HG03280 (cell line): Measurements from ENCODE around the gene RNF25.

Source experiments
- ATAC-seq: cut with Tn5 transposase; IDR thresholded peaks from one replicate; pipeline ENCODE4 v1.9.1; 2021; ENCODE audit warnings: mild to moderate bottlenecking, moderate library complexity; ENCODE audit not compliant: unreplicated experiment

The RNF25 gene, protein sequence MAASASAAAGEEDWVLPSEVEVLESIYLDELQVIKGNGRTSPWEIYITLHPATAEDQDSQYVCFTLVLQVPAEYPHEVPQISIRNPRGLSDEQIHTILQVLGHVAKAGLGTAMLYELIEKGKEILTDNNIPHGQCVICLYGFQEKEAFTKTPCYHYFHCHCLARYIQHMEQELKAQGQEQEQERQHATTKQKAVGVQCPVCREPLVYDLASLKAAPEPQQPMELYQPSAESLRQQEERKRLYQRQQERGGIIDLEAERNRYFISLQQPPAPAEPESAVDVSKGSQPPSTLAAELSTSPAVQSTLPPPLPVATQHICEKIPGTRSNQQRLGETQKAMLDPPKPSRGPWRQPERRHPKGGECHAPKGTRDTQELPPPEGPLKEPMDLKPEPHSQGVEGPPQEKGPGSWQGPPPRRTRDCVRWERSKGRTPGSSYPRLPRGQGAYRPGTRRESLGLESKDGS

DNA sequence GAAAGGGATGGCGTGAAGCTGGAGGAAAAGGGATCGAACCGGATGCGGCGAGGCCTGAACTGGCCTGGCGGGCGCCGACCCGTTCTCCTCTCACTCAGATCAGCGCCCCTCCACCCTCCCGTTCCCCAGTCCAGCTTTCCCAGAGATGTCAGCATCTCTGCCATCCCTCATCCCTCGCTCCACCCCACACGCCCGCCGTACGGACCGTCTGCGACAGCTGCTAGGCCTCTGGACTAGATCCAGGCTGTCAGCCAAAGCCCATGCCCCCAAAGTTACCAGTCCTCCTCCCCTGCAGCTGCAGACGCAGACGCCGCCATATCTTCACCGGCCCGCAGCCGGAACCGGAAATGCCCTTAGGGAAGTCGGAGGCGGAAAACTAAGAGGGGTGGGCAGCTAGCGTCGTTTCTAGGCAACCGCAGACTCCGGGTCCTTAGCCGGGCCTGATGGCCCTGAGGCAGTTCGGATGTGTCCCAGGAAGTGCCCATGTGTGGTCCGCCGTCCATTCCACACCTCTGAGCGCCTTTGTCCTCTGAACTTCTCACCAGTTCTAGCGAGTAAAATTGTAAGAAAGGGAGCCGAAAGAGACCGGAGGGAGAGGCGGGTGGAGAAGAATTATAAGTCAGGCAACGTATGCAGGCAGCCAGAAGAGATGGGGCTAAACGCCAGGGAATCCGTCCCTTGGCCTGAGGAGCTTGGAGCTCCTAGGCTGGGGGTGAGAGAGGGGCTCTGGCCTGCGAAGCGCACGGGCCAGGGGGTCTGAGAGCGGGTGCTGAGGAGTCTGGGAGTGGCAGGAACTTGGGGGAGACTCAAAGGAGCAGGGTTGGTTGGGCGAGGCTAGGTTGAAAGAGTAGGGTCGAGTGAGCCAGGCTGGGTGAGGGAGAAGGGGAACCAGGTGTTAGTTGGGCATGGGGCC, at the start of gene RNF25, which contains the start of gene STK36:
TSS of gene RNF25 (minus strand) at position 349 of the 913 bp plus-strand sequence. CDS start at position 317, 32 bp downstream.
TSS of gene STK36 (plus strand) at position 433 of the 913 bp plus-strand sequence. CDS start 744 bp downstream, outside the sequence.
- peak; percentile 98 for ATAC-seq

DNA sequence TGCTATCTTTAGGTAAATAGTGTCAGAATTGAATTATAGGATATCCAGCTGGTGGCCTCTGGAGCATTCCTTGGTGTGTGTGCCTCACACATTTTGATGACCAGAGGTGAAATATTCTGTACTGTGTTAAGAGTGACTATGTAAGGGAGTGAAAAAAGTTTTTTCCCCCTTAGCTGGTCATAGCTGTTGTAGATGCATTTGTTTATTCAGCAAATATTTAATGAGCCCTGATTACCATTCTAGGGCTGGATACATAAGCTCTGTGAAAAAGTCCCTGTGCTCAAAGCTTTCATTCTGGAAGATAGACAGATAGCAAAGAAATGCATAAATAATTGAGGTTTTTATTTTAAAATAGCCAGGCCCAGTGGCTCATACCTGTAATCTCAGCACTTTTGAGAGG, 49.7 kb upstream of the RNF25 start:
- no peak for ATAC-seq

DNA sequence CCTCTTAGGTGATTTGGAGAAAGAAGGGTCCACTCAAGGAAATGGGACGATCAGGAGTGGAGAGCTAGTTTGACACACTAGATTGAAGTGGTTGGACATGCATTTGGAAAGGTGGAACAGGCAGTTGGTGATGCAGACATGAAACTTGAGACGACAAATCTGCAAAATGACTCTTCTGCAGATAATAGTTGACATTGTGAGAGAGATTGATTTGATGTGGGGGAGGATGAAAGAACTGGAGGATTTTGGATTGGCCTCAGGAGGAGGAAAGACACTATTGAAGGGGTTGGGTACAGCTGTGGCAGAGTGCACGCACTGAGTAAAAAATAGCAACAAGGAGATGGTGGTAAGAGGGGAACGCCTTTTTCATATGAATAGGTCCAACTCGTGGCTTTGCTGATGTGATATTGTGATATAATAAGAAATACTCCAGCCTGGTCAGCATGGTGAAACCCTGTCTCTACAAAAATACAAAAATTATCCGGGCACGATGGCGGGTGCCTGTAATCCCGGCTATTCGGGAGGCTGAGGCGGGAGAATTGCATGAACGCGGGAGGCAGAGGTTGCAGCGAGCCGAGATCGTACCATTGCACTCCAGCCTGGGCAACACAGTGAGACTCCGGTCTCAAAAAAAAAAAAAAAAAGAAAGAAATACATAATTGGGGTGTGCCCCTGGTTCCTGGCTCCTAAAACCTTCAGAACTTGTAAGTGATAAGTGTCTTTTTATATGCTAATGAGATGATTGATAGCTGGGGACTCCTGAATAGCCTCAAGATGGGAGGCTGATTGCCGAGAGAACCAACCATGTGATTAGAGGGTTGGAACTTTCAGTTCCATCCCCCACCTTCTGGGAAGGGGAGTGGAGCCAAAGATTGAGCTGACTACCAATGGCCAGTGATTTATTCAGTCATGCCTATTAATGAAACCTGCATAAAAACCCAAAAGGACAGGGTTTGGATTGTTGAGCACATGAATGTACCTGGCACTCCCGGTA, 48.5 kb upstream of the RNF25 start:
- no peak for ATAC-seq

DNA sequence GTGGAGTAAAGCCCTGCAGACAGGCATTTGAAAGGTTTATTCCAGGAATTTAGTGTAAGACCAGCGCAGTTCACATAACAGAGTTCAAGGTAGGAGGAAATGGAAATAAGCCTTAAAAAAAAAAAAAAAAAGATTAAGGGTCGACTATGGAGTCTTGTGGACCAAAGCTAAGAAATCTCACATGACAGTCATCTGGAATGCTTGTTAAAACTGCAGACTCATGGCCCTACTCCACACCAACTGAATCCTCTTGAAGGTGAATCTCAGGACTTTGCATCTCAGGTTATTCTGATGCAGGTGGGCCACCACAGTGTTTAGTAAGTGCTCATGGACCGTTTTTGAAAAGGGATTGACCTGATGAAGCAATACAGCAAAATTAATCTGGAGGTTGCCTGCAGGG, 47.7 kb upstream of the RNF25 start:
- ATAC-seq, result no peak

DNA sequence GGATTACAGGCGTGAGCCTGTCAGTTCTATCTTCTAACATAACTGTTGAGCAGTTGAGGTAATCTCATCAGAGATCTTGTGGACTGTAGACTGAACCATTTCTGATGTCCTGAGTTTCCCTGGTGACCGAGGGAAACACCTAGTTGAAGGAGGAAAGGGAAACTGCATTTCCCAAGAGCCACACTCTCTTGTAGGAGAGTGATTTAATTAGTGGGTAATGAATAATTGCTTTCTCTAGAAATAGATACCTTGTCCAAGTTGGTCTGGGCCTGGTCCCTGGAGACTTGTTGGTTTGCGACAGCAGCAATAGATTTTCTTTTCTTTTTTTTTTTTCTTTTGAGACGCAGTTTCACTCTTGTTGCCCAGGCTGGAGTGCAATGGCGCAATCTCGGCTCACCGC, 46.3 kb upstream of the RNF25 start:
- no peak for ATAC-seq

DNA sequence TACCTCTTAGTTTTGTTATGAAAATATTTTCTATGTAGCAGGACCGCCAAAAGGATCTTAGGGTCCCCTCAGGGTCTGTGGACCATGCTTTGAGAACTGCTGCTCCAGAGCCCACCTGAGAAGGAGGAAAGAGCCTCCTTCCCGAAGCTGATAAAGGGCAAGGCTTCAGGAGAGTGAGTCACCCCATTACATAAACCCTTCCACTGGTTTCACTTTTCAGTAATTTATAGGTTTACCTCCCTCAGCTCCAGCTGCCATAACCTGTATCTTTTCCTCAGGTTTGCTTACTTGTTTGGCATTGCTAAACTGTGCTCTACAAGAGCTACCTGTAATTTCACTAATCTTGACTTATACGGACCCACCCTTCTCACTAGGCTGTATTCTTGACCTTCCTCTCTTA, 45.5 kb upstream of the RNF25 start:
- no peak for ATAC-seq

DNA sequence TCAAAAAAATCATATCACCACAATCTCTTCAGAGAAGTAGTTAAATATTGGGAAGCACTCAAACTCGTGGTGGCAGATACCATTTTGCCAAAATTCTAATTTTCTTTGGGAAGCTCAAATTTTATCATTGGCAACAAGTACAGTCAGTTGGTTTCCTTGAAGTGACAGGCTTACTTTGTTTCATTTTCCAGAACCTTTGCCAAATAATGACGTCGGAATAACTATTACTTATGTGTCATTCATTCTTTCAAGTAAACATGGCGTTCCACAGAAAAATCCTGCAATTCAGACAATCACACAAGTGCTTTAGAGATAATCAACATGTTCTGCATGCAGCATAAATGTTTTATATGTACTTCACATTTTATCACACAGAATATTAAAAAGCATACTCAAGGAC, 44.3 kb upstream of the RNF25 start:
- no peak for ATAC-seq

DNA sequence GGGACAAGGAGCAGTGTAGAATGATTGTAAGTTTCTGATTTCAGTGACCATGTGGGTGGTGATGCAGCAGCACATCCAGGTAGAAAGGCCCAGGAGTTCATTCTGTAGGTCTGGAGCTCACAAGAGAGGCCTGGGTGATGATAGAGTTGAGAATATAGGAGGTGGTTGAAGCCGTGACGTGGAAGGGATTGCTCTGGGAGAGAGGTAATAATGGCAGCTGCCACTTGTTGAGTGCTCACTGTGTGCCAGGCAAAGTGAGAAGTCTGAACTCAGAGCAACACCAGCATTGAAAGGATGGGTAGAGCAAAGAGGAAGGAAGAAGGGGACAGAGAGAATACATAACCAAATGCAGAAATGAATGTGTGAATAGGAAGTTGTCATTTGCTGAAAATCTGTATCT, 42.1 kb upstream of the RNF25 start:
- no peak for ATAC-seq

DNA sequence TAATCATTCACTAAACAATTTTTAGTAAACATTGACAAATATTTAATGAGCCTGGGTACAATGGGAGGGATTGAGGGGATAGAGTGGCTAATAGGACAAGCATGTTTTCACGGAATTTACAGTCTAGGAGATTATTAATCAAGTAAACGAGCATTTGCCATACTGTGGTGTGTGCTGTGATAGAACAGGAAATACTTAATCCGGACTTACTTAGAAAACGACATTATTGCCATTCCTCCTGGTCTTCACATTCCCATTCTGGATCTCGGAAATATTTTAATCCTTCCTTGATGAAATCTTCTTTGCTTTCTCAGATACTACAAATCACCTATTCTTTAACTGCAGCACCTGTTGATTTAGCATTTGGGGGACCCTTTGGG, 39.7 kb upstream of the RNF25 start:
- ATAC-seq, result no peak

DNA sequence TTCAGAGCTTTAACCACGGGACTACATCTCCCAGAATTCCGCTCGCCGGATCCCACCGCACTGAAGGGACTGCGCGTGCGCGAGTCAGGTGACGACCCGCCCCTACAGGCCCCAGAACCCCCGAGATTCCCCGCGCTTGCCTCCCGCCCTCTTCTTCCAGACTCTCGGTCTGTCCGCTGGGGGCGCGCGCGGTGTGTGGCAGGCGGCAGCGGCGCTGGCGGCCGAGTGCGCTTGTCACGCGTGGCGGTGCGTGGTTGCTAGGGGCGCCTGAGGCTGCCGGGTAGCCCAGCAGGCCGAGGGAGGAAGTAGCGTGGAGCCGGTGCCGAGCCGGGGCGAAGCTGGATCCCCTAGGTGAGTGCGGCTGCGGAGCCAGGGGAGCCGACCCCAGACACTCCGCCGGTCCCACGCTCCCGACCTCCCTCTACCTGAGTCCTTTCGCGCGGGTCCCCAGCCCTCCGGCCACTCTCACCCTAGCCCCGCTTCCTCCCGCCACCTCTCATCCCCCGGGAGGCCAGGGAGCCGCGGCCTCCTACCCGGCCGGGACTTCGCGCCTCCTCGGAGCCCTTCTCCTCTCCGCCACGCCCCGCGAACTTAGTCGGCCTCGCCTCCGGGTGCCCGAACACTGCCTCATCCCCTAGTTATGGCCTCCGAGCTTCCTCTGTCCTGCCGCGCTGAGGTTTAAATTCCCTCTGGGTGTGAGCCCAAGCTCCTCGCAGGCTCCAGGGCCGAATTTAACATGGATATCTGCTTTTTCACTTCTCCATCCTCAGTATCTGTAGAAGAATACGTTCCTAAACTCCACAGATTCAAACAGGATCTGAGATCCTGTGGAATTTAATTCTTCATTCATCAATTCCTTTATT, 39.1 kb upstream of the RNF25 start, which contains the start of gene TTLL4:
TSS of gene TTLL4 (plus strand) at position 149 of the 863 bp plus-strand sequence. CDS start 26,842 bp downstream, outside the sequence.
- peak; percentile 97 for ATAC-seq

DNA sequence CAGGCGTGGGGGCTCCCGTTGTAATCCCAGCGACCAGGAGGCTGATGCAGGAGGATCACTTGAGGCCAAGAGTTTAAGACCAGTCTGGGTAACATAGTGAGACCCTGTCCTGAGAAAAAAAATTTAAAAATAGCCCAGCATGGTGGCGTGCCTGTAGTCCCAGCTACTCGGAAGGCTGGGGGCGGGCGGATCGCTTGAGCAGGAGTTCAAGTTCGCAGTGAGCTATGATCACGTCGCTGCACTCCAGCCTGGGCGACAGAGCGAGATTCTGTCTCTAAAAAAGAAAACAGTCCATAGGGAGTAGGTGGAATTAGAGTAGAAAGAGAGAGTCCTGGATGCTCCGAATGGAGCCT, 38.5 kb upstream of the RNF25 start:
- no peak for ATAC-seq

DNA sequence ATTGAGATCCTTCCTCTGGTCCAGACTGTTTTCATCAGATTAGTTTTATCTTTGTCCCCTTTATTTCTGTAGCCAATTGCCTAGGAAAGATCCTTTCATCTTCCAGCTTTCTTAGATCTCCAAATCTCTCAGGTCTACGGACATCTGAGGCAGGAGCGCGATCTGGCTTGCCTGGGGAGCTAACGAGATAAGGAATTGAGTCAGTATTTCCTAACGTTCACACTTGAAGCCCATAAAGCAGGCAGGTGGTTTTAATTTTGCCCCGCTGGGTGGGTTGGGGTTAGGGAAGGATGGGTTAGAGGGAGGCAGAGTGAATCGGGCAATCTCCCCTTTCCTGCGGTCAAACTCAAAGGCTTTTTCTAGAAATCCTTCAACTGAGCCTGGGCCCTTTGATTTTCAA, 38.1 kb upstream of the RNF25 start:
- ATAC-seq, result no peak

DNA sequence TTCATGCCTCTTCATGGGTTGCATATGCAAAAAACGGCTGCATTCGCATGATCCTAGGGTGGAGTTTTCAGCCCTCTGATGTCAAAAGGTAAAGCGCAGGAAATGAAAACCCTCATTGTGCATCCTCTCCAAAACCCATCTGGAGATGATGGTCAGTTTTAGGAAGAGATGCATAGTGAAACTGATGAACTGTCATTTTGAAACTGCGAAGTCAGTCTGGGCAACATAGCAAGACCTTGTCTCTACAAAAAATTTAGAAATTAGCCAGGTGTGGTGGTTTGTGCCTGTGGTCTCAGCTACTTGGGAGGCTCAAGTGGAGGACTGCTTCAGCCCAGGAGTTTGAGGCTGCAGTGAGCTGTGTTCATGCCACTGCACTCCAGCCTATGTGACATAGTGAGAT, 36.3 kb upstream of the RNF25 start:
- ATAC-seq, result no peak

DNA sequence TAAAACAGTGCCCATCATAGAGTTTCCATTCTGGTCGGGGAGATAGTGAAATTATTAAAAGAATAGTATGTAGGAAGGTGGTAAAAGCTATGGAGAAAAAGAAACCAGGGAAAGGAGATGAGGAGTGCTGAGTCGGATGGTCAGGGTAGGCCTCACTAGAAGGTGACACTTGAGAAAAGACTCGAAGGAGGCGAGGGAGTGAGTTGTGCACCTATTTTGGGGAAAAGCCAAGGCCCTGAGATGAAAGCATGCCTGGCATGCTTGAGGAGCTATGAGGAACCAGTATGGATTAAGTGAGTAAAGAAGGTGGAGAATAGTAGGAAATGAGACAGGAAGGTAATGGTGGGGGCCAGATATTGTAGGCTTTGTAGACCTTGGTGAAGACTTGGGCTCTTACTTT, 31.5 kb upstream of the RNF25 start:
- ATAC-seq, result no peak

DNA sequence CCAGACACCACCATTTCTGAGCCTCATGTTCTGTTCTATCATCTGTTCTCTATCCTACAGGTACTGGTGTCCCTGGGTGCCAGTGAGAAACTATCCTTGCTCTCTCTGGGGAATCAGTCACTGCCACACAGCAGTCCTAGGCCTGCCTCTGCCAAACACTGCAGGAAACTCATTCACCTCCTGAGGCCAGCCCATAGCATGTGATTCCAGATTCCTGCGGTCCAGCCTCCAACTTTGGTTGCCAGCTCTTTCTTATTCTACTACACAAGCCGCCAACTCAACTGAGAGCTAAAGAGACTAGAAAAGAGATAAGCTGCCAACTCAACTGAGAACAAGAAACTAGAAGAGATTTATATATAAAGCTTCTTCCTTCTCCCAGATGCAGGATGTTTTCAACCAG, 30.0 kb upstream of the RNF25 start:
- no peak for ATAC-seq

DNA sequence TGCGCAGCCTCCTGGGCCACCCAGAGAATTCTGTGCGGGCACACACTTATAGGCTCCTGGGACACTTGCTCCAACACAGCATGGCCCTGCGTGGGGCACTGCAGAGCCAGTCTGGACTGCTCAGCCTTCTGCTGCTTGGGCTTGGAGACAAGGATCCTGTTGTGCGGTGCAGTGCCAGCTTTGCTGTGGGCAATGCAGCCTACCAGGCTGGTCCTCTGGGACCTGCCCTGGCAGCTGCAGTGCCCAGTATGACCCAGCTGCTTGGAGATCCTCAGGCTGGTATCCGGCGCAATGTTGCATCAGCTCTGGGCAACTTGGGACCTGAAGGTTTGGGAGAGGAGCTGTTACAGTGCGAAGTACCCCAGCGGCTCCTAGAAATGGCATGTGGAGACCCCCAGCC, 27.1 kb upstream of the RNF25 start:
- no peak for ATAC-seq

DNA sequence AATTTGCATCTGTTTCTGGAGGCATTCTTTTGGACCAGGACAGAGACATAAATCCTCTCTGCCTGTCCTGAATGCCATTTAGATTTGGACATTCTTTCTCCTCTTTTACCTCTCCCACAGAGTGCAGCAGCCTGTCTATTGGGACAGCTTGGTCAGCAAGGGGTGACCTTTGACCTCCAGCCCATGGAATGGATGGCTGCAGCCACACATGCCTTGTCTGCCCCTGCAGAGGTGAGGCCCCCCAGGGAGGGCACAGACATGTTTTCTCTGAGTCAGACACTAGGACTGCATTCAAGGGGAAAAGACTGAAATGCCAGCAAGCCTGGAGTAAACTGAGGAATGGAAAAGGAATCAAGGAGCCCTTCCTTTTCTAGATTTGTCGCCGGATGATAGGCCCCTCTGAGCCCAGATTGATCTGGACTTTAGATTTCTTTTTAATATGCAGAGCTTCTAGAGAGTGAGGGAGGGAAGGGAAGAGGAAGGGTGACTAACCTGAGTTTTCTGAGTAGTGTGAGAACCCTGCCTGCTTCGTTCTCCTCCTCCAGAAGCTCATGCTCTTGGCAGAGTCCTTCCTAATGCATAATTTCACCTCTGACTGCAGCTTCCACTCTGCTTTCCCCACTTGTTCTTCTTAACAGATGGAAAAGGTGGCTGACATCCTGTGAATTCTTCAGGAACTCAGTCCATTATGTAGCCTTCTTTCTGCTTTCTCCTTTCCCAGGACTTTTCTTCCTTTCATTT, 22.8 kb upstream of the RNF25 start:
- ATAC-seq, result no peak

DNA sequence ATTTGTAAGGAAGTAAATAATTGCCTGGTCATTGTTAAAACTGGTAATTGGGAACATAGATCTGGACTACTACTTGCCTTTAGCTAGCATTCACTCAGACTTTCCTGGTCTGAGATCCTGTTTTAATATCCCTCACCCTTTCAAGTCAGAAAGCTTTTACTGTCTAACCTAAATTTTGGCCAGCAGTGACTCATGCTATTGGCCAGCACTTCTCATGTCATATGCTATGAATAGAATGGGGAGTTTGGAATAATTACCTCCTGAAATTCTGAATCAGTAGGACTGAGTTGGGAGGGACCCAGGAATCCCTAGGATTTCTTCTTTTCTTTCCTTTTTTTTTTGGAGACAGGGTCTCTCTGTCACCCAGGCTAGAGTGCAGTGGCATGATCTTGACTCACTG, 19.4 kb upstream of the RNF25 start:
- ATAC-seq, result no peak
